H1 (cell line): Measurements from ENCODE around the gene MSI2.

ENCODE experiments used
- CTCF ChIP-seq, 3 experiments: IDR thresholded peaks; 1 replicate in 2 of 3; 2 replicates in 1 of 3; pipeline versions ENCODE4 v1.5.1 to v1.6.1; 2011; ENCODE audit warnings: low read length in 3 of 3, mild to moderate bottlenecking in 3 of 3, inconsistent platforms in 2 of 3, low read depth in 1 of 3, moderate library complexity in 1 of 3; ENCODE audit not compliant: insufficient read depth in 1 of 3; ENCODE audit errors: control extremely low read depth in 1 of 3
- POLR2A ChIP-seq, 2 experiments: IDR thresholded peaks; 1 replicate in 1 of 2; 2 replicates in 1 of 2; pipeline ENCODE4 v1.6.1; 2011; ENCODE audit warnings: low read depth in 2 of 2, low read length in 2 of 2, mild to moderate bottlenecking in 2 of 2; ENCODE audit errors: control extremely low read depth in 1 of 2

- TF ChIP-seq CTCF (IDR thresholded peaks at IDR 0.05; ENCODE audit: control extremely low read depth in 1 of 3, insufficient read depth in 1 of 3, low read depth in 1 of 3, low read length in 3 of 3): no peak
- TF ChIP-seq POLR2A (IDR thresholded peaks at IDR 0.05; ENCODE audit: control extremely low read depth in 1 of 2, low read depth in 2 of 2, low read length in 2 of 2): no peak
Measured at GRCh38 chr17:57625957-57626356, 369.6 kb downstream of the MSI2 start.
